ENCODE measurements around the gene TTC9. TPM values are rescaled to one million over a fixed set of nuclear protein-coding genes. Genes with fewer than 3 reads are reported as not detected.

Gene TTC9
- total RNA-seq, 1 donor from 2014 or later: 8.6 TPM

DNA sequence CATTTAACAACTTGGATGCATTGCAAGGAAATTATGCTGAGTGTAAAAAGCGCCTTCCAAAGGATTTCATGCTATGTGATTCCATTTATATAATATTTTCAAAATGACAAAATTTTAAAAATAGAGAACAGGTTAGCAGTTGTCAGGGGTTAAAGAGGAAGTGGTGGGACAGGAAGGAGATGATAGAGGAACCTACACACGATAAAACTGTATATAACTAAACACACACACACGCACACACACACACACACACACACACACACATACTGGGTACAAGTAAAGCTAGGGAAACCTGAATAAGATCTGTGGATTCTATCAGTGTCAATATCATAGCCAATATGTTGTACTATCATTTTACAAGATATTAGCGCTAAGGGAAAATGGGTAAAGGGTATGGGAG lies 17.2 kb downstream of the TTC9 start:
- DNase-seq: no peak
- TF ChIP-seq, protein P1, sequence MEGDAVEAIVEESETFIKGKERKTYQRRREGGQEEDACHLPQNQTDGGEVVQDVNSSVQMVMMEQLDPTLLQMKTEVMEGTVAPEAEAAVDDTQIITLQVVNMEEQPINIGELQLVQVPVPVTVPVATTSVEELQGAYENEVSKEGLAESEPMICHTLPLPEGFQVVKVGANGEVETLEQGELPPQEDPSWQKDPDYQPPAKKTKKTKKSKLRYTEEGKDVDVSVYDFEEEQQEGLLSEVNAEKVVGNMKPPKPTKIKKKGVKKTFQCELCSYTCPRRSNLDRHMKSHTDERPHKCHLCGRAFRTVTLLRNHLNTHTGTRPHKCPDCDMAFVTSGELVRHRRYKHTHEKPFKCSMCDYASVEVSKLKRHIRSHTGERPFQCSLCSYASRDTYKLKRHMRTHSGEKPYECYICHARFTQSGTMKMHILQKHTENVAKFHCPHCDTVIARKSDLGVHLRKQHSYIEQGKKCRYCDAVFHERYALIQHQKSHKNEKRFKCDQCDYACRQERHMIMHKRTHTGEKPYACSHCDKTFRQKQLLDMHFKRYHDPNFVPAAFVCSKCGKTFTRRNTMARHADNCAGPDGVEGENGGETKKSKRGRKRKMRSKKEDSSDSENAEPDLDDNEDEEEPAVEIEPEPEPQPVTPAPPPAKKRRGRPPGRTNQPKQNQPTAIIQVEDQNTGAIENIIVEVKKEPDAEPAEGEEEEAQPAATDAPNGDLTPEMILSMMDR (IDR thresholded peaks at IDR 0.05; ENCODE audit: partially characterized antibody, unreplicated experiment): no peak
- Mint-ChIP-seq H3K9me3 (ENCODE audit: unreplicated experiment) (peaks cover 3% of the 10 kb centered on the region), H3K36me3 (ENCODE audit: unreplicated experiment) (no peaks in the 10 kb centered on the region), H3K4me1 (ENCODE audit: low read depth, unreplicated experiment) (peaks cover 14% of the 10 kb centered on the region), H3K27me3 (ENCODE audit: unreplicated experiment) (peaks cover 5% of the 10 kb centered on the region), H3K27ac (ENCODE audit: unreplicated experiment) (no peak overlapping the region), H3K4me3 (ENCODE audit: unreplicated experiment) (no peak overlapping the region)

GRCh38 chr14:70660967-70661893 lies 19.5 kb downstream of the TTC9 start:
- Mint-ChIP-seq H3K27ac (ENCODE audit: unreplicated experiment) (no peak overlapping the region), H3K4me1 (ENCODE audit: low read depth, unreplicated experiment) (peaks cover 11% of the 10 kb centered on the region), H3K9me3 (ENCODE audit: unreplicated experiment) (peaks cover 1% of the 10 kb centered on the region), H3K36me3 (ENCODE audit: unreplicated experiment) (no peaks in the 10 kb centered on the region), H3K4me3 (ENCODE audit: unreplicated experiment) (no peak overlapping the region), H3K27me3 (ENCODE audit: unreplicated experiment) (peaks cover 2% of the 10 kb centered on the region)
- DNase-seq: no peak
- TF ChIP-seq, protein P1 (IDR thresholded peaks at IDR 0.05; ENCODE audit: partially characterized antibody, unreplicated experiment): no peak

- peaks cover 11% of the 10 kb centered on the region for H3K4me1 Mint-ChIP-seq (ENCODE audit: low read depth, unreplicated experiment)
These were observed 20.4 kb downstream of the TTC9 start for GRCh38 chr14:70662080-70662479.

GRCh38 chr14:70662816-70663215 lies 21.1 kb downstream of the TTC9 start:
- peaks cover 11% of the 10 kb centered on the region for H3K4me1 Mint-ChIP-seq (ENCODE audit: low read depth, unreplicated experiment)
- no peak overlapping the region for H3K27ac Mint-ChIP-seq (ENCODE audit: unreplicated experiment)

More at GRCh38 chr14:70662080-70662479, 20.4 kb downstream of the TTC9 start:
- peaks cover 3% of the 10 kb centered on the region for H3K27me3 Mint-ChIP-seq (ENCODE audit: unreplicated experiment)
- no peaks in the 10 kb centered on the region for H3K36me3 Mint-ChIP-seq (ENCODE audit: unreplicated experiment)
- no peak for DNase-seq
- H3K27ac Mint-ChIP-seq (ENCODE audit: unreplicated experiment): no peak overlapping the region
- TF ChIP-seq, protein P1 (IDR thresholded peaks at IDR 0.05; ENCODE audit: partially characterized antibody, unreplicated experiment): no peak
- H3K9me3 Mint-ChIP-seq (ENCODE audit: unreplicated experiment): peaks cover 1% of the 10 kb centered on the region
- no peak overlapping the region for H3K4me3 Mint-ChIP-seq (ENCODE audit: unreplicated experiment)

More at GRCh38 chr14:70662816-70663215, 21.1 kb downstream of the TTC9 start:
- DNase-seq: no peak
- no peaks in the 10 kb centered on the region for H3K36me3 Mint-ChIP-seq (ENCODE audit: unreplicated experiment)
- TF ChIP-seq, protein P1 (IDR thresholded peaks at IDR 0.05; ENCODE audit: partially characterized antibody, unreplicated experiment): no peak
- peaks cover 1% of the 10 kb centered on the region for H3K9me3 Mint-ChIP-seq (ENCODE audit: unreplicated experiment)
- H3K27me3 Mint-ChIP-seq (ENCODE audit: unreplicated experiment): peaks cover 3% of the 10 kb centered on the region
- H3K4me3 Mint-ChIP-seq (ENCODE audit: unreplicated experiment): no peak overlapping the region
